ENCODE results near the gene GLOD4.

Gene GLOD4

GRCh38 chr17:746181-746580 is 35.9 kb downstream of the GLOD4 start:
- in situ Hi-C loops (cut with MboI; ENCODE audit: low sequenced_read_pairs): no loop called here

- in situ Hi-C loops (cut with MboI; ENCODE audit: low sequenced_read_pairs): no loop called here
Observed at GRCh38 chr17:745406-745805, 36.7 kb downstream of the GLOD4 start.

- in situ Hi-C loops (cut with MboI; ENCODE audit: low sequenced_read_pairs): no loop called here
Observed at GRCh38 chr17:744937-745336, 37.1 kb downstream of the GLOD4 start.

- in situ Hi-C loops (cut with MboI; ENCODE audit: low sequenced_read_pairs): no loop called here
Observed at GRCh38 chr17:743139-743538, 38.9 kb downstream of the GLOD4 start.

GRCh38 chr17:742147-742793 is 39.8 kb downstream of the GLOD4 start:
- in situ Hi-C loops (cut with MboI; ENCODE audit: low sequenced_read_pairs): no loop called here

GRCh38 chr17:740240-741017 is 41.7 kb downstream of the GLOD4 start:
- in situ Hi-C loops (cut with MboI; ENCODE audit: low sequenced_read_pairs): no loop called here

GRCh38 chr17:737561-738113 is 44.4 kb downstream of the GLOD4 start:
- in situ Hi-C loops (cut with MboI; ENCODE audit: low sequenced_read_pairs): no loop called here

- in situ Hi-C loops (cut with MboI; ENCODE audit: low sequenced_read_pairs): no loop called here
Observed at GRCh38 chr17:733743-734142, 48.3 kb downstream of the GLOD4 start.

GRCh38 chr17:732902-733720 is 49.0 kb downstream of the GLOD4 start:
- in situ Hi-C loops (cut with MboI; ENCODE audit: low sequenced_read_pairs): no loop called here

GRCh38 chr17:732067-732901 is 49.8 kb downstream of the GLOD4 start, which contains the start of gene TLCD3A:
Gene TLCD3A (plus strand): TSS chr17:732596. CDS start chr17:732648, 52 bp downstream.
- in situ Hi-C loops (cut with MboI; ENCODE audit: low sequenced_read_pairs): no loop called here

- in situ Hi-C loops (cut with MboI; ENCODE audit: low sequenced_read_pairs): no loop called here
Observed at GRCh38 chr17:731644-732066, 50.4 kb downstream of the GLOD4 start.

GRCh38 chr17:728911-729310 is 53.2 kb downstream of the GLOD4 start:
- in situ Hi-C loops (cut with MboI; ENCODE audit: low sequenced_read_pairs): no loop called here

- in situ Hi-C loops (cut with MboI; ENCODE audit: low sequenced_read_pairs): no loop called here
Observed at GRCh38 chr17:726271-726919, 55.7 kb downstream of the GLOD4 start.

- in situ Hi-C loops (cut with MboI; ENCODE audit: low sequenced_read_pairs): no loop called here
Observed at GRCh38 chr17:725746-726145, 56.3 kb downstream of the GLOD4 start.

- in situ Hi-C loops (cut with MboI; ENCODE audit: low sequenced_read_pairs): no loop called here
Observed at GRCh38 chr17:725084-725483, 57.0 kb downstream of the GLOD4 start.

GRCh38 chr17:721540-721937 is 60.5 kb downstream of the GLOD4 start:
- in situ Hi-C loops (cut with MboI; ENCODE audit: low sequenced_read_pairs): no loop called here

- in situ Hi-C loops (cut with MboI; ENCODE audit: low sequenced_read_pairs): no loop called here
Observed at GRCh38 chr17:720706-721539, 61.2 kb downstream of the GLOD4 start.

- in situ Hi-C loops (cut with MboI; ENCODE audit: low sequenced_read_pairs): no loop called here
Observed at GRCh38 chr17:718075-718474, 64.0 kb downstream of the GLOD4 start.
